Ovary (tissue), 9 donors: ENCODE results near the gene ZNF879. TPM values are rescaled to one million over a fixed set of nuclear protein-coding genes. Genes with fewer than 3 reads are reported as not detected.

ENCODE experiments used
- DNase-seq, 5 donors: peaks; one replicate each; pipeline ENCODE4 v3.0.0-alpha.2; 2019 to 2020
- H3K27ac ChIP-seq, 2 donors: fragments of 200-600 bp; one replicate each; pipeline versions ENCODE4 v1.5.1 to v1.8.0; 2019 to 2022
- H3K27me3 ChIP-seq: fragments of 200-600 bp; one replicate; pipeline ENCODE4 v1.8.0; 2022
- H3K36me3 ChIP-seq: fragments of 200-600 bp; sonication (generic); one replicate; pipeline ENCODE4 v1.5.1; 2019
- H3K4me1 ChIP-seq: one replicate; pipeline ENCODE4 v1.8.1; 2013; ENCODE audit warnings: mild to moderate bottlenecking, moderate library complexity; ENCODE audit not compliant: insufficient read depth
- H3K4me3 ChIP-seq: fragments of 200-600 bp; sonication (generic); one replicate; pipeline ENCODE4 v1.5.1; 2017
- H3K9me3 ChIP-seq, 2 donors: fragments of 200-600 bp in 1 of 2; sonication (generic) in 1 of 2; one replicate each; pipeline versions ENCODE4 v1.5.1 to v1.8.1; 2013 to 2019; ENCODE audit warnings: mild to moderate bottlenecking in 1 of 2, moderate library complexity in 1 of 2
- CTCF ChIP-seq, 3 donors: fragments of 450-650 bp in 2 of 3; fragments of 200-600 bp in 1 of 3; IDR thresholded peaks; one replicate each; pipeline versions ENCODE4 v1.5.1 to v1.8.0; 2016 to 2022; ENCODE audit warnings: antibody characterized with exemption in 3 of 3, mild to moderate bottlenecking in 1 of 3
- EP300 ChIP-seq: sonication (generic); formaldehyde crosslinking; IDR thresholded peaks from one replicate; pipeline ENCODE4 v1.6.1; 2017; ENCODE audit warnings: antibody characterized with exemption
- POLR2A ChIP-seq: fragments of 450-650 bp; IDR thresholded peaks from one replicate; pipeline ENCODE4 v1.6.1; 2017; ENCODE audit warnings: antibody characterized with exemption, mild to moderate bottlenecking, moderate library complexity
- WGBS, 3 donors: extraction: QIAGEN DNeasy Blood & Tissue Kit in 1 of 3; methylation state at CpG; one replicate each; pipeline versions ENCODE4 v1.1.5 to v1.1.7; 2013 to 2017; 5-methylcytosine and 5-hydroxymethylcytosine counted together
- intact Hi-C, 4 donors: fragments of 100-400 bp; cut with DNase I; formaldehyde crosslinking; loops; one replicate each; pipeline versions ENCODE4 v1.11.0 to v1.15.1; 2022 to 2023
- polyA plus RNA-seq, 2 donors: library from polyadenylated mRNA; stranded (reverse); fragments of 200-250 nt in 1 of 2; fragments of 350-450 nt in 1 of 2; fragmentation: Illumina TruSeq in 1 of 2; extraction: RNeasy Lipid Tissue Mini Kit (QIAGEN cat#74804) in 1 of 2; gene quantifications; one replicate each; pipeline ENCODE4 v1.2.3, GENCODE V29; 2013 to 2014
- total RNA-seq, 7 donors: library from RNA; depleted of rRNA in 2 of 7; stranded (reverse); fragments of >200 nt in 2 of 7; fragmentation: NEBNext Ultra II Directional in 3 of 7; extraction: Animal tissue kit (Norgen Biotek cat#: 25700) in 3 of 7; gene quantifications; one replicate each; pipeline versions ENCODE4 v1.1.0 to v1.2.4, GENCODE V29; 2016 to 2023
- donor health status: DM: no; HTN: no; CAD: no; lungs with moderate emphysema.
- donor health status: DM: no; HTN: no; CAD: no.
- donor health status: Bipolar disorder and iron deficiency.
- donor health status: DM: yes; HTN: yes; CAD: no.
- donor health status: DM: no; HTN: no; CAD: no.
- donor health status: DM: yes; HTN: yes; CAD: no.

Gene ZNF879
- total and polyA plus RNA-seq, 9 donors, result 2.5 to 12.1 (median 5.1) TPM

DNA sequence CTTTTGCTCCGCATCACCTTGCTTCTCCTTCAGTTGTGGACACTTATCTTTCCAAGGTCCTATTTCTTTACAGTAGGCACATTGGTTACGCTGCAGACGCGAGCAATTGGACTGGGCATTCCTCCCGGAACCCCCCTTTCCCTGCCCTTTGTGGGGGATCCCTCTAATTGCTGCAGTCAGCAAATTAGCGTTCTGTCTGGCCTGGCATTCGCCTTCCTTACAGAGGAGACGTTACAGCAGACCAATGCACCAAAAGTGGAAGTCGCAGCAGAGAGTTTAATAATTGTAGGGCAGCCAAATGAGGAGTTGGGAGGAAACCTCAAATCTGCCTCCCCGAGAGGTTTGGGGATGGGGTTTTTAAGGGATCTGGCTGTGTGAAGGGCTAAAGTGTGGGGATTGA is 31.3 kb downstream of the ZNF879 start:
- intact Hi-C loops, result no loop called here
- no peak for DNase-seq
- Histone ChIP-seq H3K4me1 (no peaks in the 10 kb centered on the region), H3K9me3 (no peaks in the 10 kb centered on the region), H3K27me3 (no peaks in the 10 kb centered on the region), H3K4me3 (no peak overlapping the region), H3K27ac (no peak overlapping the region), H3K36me3 (no peaks in the 10 kb centered on the region)
- WGBS, 3 donors, result 85 to 87% (median 85%) methylated on average over 10 of the region's 10 CpGs
- TF ChIP-seq CTCF (IDR thresholded peaks at IDR 0.05) (no peak), EP300 (no peak), POLR2A (no peak)

DNA sequence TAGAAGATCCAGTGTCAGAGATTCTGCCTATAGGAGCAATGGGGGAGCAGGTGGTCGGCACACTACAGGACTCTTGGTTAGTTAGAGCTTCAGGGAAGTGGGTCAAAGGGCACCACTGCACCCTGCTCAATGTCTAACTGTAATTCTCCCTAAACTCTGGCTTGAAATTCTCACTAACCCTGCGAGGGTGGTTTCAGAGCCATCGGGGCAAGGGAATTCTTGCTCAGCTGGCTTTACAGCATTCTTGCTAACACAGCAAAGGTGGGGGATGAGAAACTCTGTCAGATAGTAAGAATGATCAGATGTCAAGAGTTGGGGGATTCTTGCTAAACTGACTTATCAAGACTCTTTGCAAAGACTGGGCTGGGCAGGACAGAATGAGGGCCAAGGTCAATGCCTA is 31.8 kb downstream of the ZNF879 start:
- TF ChIP-seq EP300 (no peak), CTCF (IDR thresholded peaks at IDR 0.05) (no peak), POLR2A (no peak)
- DNase-seq, result no peak
- intact Hi-C loops, result no loop called here
- Histone ChIP-seq H3K4me3 (no peak overlapping the region), H3K9me3 (no peaks in the 10 kb centered on the region), H3K27me3 (no peaks in the 10 kb centered on the region), H3K4me1 (no peaks in the 10 kb centered on the region), H3K27ac (no peak overlapping the region), H3K36me3 (no peaks in the 10 kb centered on the region)
- 71 to 74% (median 72%) methylated on average over 3 of the region's 3 CpGs for WGBS, 3 donors

GRCh38 chr5:179055841-179056240 is 32.2 kb downstream of the ZNF879 start:
- TF ChIP-seq EP300, result no peak
- no peak for TF ChIP-seq CTCF (IDR thresholded peaks at IDR 0.05)
- no peak for TF ChIP-seq POLR2A

GRCh38 chr5:179060116-179061008 is 36.8 kb downstream of the ZNF879 start, which contains the start of gene ZNF354C:
ZNF354C (plus strand) TSS chr5:179060373; CDS start chr5:179062069, 1,696 bp downstream.
- WGBS, 3 donors, result 1 to 2% (median 2%) methylated on average over 58 to 81 of the region's 81 CpGs

More at GRCh38 chr5:179055841-179056240, 32.2 kb downstream of the ZNF879 start:
- Histone ChIP-seq H3K27me3 (no peaks in the 10 kb centered on the region), H3K4me3 (no peak overlapping the region), H3K36me3 (no peaks in the 10 kb centered on the region), H3K4me1 (no peaks in the 10 kb centered on the region), H3K9me3 (no peaks in the 10 kb centered on the region), H3K27ac (no peak overlapping the region)
- intact Hi-C loops, result no loop called here
- 60 to 69% (median 65%) methylated on average over 9 of the region's 9 CpGs for WGBS, 3 donors
- DNase-seq, result no peak

More at GRCh38 chr5:179060116-179061008, 36.8 kb downstream of the ZNF879 start, which contains the start of gene ZNF354C:
- peak; percentile 86 to 93 (median 90) for DNase-seq
- Histone ChIP-seq H3K27ac (peak within 1 kb of the TSS; percentile 43 to 71), H3K27me3 (no peaks in the 10 kb centered on the region), H3K4me3 (peak within 1 kb of the TSS; percentile 96), H3K36me3 (no peaks in the 10 kb centered on the region), H3K4me1 (peaks cover 3% of the 10 kb centered on the region), H3K9me3 (peaks cover 0 to 2% of the 10 kb centered on the region in 2 donors)
- no peak for TF ChIP-seq CTCF (IDR thresholded peaks at IDR 0.05)
- TF ChIP-seq POLR2A, result no peak
- no peak for TF ChIP-seq EP300
- intact Hi-C loops, result loop anchor here in 2 of 4 donors (2.0 to 10.0 kb wide), 3 partner anchors 206 to 336 kb away; partner anchors contain the start of genes ZNF354A (in 1 of the 2) and ZNF354B (in 1 of the 2)
